Islet of Langerhans (tissue), 1 donor: ENCODE results near the gene ADAP2.
"Not testable (repeated sequence)": the region's sequence is repeated elsewhere in the genome, so short reads cannot be mapped to it uniquely, and the experiment has no call there.

ENCODE experiments used
- FAIRE-seq: peaks from one replicate; lab custom pipeline; 2011; peaks lifted over from hg19 to GRCh38; lab: Jason Lieb, UNC

Gene ADAP2

GRCh38 chr17:30970831-30971567 is 49.3 kb downstream of the ADAP2 start, which contains the start of gene RNF135:
Gene RNF135, plus strand, starts transcription at chr17:30971039. Its CDS starts 35 bp downstream, at chr17:30971074.
- FAIRE-seq = no peak

- FAIRE-seq = no peak
These were observed 53.5 kb downstream of the ADAP2 start for GRCh38 chr17:30975042-30975820.

GRCh38 chr17:30979919-30980318 is 58.2 kb downstream of the ADAP2 start:
- FAIRE-seq = not testable (repeated sequence)

GRCh38 chr17:30981531-30982519 is 60.1 kb downstream of the ADAP2 start:
- FAIRE-seq = no peak

DNA sequence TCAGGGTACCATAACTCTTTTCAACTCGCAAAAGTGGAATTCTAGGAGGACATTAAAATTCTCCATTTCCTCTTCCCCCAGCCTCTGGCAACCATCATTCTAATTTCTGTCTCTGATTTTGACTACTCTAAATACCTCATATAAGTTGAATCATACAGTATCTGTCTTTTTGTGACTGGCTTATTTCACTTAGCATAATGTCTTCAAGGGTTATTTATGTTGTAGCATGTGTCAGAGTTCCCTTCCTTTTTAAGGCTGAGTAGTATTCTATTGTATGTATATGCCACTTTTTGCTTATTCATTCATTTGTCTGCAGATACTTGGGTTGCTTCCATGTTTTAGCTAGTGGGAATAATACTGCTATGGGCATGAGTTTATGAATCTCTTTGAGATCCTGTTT is 61.1 kb downstream of the ADAP2 start:
- FAIRE-seq = no peak

- no peak for FAIRE-seq
These were observed 68.7 kb downstream of the ADAP2 start for GRCh38 chr17:30990458-30990857.

DNA sequence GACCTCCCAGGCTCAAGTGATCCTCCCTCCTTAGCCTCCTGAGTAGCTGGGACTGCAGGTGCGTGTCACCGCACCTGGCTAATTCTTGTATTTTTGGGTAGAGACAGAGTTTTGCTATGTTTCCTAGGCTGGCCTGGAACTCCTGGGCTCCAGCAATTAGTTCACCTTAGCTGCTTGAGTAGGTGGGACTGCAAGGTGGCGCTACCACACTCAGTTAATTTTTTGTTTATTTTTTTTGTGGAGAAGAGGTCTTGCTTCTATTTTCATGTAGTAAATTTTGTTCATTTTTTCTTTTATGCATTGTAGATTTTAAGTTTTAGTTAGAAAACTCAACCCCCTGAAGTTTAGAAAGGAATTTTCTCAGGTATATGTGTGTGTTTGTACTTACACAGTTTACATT is 70.8 kb downstream of the ADAP2 start:
- FAIRE-seq = no peak

- FAIRE-seq = no peak
These were observed 73.6 kb downstream of the ADAP2 start for GRCh38 chr17:30995347-30995746.

DNA sequence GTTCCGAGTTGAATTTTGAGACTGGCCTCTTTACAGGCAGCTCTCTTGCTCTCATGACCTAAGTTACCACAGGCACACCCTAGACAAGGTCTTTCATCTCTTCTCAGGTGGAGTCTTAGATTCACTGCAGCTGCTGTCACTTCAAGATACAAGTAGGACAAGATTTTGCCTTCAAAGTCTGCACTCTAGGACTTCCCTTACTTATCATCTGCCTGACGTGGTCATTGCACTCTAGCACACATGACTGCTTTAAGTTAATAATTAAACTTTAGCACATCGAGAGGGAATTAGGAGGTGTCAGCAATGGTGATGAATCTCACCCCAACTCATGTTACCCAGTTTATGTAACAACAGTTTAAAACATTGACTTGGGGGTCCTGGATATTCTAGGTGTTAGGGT is 74.7 kb downstream of the ADAP2 start:
- FAIRE-seq = no peak

GRCh38 chr17:30997270-30997669 is 75.5 kb downstream of the ADAP2 start:
- no peak for FAIRE-seq

- no peak for FAIRE-seq
These were observed 76.1 kb downstream of the ADAP2 start for GRCh38 chr17:30997842-30998241.

DNA sequence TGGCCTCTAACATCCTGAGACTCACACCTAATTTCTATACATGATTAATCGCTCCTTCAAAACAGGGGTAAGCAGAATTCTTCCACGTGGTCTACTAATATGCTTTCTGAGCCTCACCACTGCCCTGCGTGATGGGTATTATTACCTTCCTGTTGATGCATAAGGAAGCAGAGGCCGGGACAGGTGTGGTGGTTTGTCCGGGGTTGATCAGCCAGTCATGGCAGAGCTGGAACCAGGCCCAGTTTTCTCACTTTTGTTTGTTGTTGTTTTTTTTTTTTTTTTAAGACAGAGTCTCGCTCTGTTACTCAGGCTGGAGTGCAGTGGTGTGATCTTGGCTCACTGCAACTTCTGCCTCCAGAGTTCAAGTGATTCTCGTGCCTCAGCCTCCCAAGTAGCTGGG is 80.3 kb downstream of the ADAP2 start:
- FAIRE-seq = no peak

- FAIRE-seq = no peak
These were observed 81.6 kb downstream of the ADAP2 start for GRCh38 chr17:31003225-31003866.

DNA sequence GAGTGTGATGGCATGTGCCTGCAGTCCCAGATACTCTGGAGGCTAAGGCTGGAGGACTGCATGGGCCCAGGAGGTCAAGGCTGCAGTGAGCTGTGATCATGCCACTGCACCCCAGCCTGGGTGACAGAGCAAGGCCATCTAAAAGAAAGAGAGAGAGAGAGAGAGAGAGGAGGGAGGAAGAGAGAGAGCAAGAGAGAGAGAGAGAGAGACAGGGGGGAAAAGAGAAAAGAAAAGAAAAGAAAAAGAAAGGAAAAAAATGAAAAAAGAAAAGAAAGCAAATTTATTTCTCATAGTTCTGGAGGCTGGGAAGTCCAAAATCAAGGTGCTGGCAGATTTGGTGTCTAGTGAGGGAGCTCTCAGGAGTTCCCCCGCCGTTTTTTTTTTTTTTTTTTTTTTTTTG is 82.4 kb downstream of the ADAP2 start:
- no peak for FAIRE-seq

- FAIRE-seq = no peak
These were observed 86.1 kb downstream of the ADAP2 start for GRCh38 chr17:31007695-31008373.

- no peak for FAIRE-seq
These were observed 86.8 kb downstream of the ADAP2 start for GRCh38 chr17:31008374-31009041.
